Glomerular endothelial cell (primary cell): ENCODE measurements around the gene IGF2BP3. TPM values are rescaled to one million over a fixed set of nuclear protein-coding genes. Genes with fewer than 3 reads are reported as not detected.

Experiments
- DNase-seq: peaks from one replicate; pipeline ENCODE4 v3.0.0-alpha.2; 2011; ENCODE audit warnings: low read depth, low spot score; ENCODE audit errors: extremely low read depth
- total RNA-seq: library from RNA; depleted of rRNA; stranded (reverse); fragments of >200 nt; gene quantifications from 2 replicates; pipeline ENCODE4 v1.2.3, GENCODE V29; 2015

The IGF2BP3 gene
- total RNA-seq, 1 donor from 2014 or later = 89.8 TPM

GRCh38 chr7:23272275-23272674 lies 198.0 kb downstream of the IGF2BP3 start:
- DNase-seq = no peak

GRCh38 chr7:23268746-23269145 lies 201.5 kb downstream of the IGF2BP3 start:
- no peak for DNase-seq

- no peak for DNase-seq
These were observed 202.1 kb downstream of the IGF2BP3 start for GRCh38 chr7:23268167-23268566.

GRCh38 chr7:23267357-23267756 lies 202.9 kb downstream of the IGF2BP3 start:
- DNase-seq = no peak

- DNase-seq = no peak
These were observed 203.4 kb downstream of the IGF2BP3 start for GRCh38 chr7:23266918-23267317.

GRCh38 chr7:23264916-23265458 lies 205.3 kb downstream of the IGF2BP3 start:
- DNase-seq = no peak

GRCh38 chr7:23261843-23262452 lies 208.3 kb downstream of the IGF2BP3 start:
- no peak for DNase-seq

GRCh38 chr7:23260371-23260770 lies 209.9 kb downstream of the IGF2BP3 start:
- no peak for DNase-seq

Other genes starting within 250 kb of the IGF2BP3 start
- 1.6 and 3.3 TPM in 2 replicates for gene GPNMB, start 223.7 kb downstream of the IGF2BP3 start, total RNA-seq
- 50.1 and 54.7 TPM in 2 replicates for gene MALSU1, start 171.2 kb downstream of the IGF2BP3 start, total RNA-seq
- 29.8 and 36.2 TPM in 2 replicates for gene TRA2A, start 61.5 kb upstream of the IGF2BP3 start, total RNA-seq
- gene CCDC126, start 126.9 kb upstream of the IGF2BP3 start, total RNA-seq = 9.7 and 15.6 TPM in 2 replicates
- gene FAM221A, start 209.7 kb upstream of the IGF2BP3 start, total RNA-seq = 2.0 and 6.0 TPM in 2 replicates
- gene STK31, start 239.7 kb upstream of the IGF2BP3 start, total RNA-seq = 0.05 TPM in 1 of 2 replicates, not detected in the other